Uterus (tissue), 2 donors: Measurements from ENCODE around the gene NUBPL.

ENCODE experiments used
- POLR2A ChIP-seq, 2 donors: fragments of 450-650 bp; IDR thresholded peaks; one replicate each; pipeline ENCODE4 v1.6.1; 2016; ENCODE audit warnings: antibody characterized with exemption in 2 of 2, mild to moderate bottlenecking in 1 of 2, moderate library complexity in 1 of 2
- TF ChIP-seq, protein P1 (sequence below), 4 experiments: fragments of 200-600 bp in 2 of 4; fragments of 450-650 bp in 2 of 4; sonication (generic) in 2 of 4; IDR thresholded peaks; one replicate each; pipeline ENCODE4 v1.5.1; 2016 to 2019; ENCODE audit warnings: antibody characterized with exemption in 4 of 4, mild to moderate bottlenecking in 2 of 4, moderate library complexity in 1 of 4

DNA sequence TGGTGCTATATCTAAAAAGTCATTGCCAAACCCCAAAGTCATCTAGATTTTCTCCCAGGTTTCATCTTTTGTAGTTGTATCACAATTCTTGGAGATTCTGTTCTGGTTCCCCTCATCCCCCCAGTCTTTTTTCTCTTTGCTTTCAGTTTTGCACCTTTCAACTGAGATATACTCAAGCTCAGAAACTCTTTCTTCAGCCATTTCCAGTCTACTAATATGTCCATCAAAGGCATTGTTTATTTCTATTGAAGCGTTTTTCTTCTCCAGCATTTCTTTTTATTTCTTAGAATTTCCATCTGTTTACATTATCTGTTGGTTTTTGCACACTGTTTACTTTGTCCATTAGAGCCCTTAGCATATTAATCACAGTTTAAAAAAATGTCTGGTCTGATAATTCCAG lies 179.5 kb downstream of the NUBPL start:
- TF ChIP-seq POLR2A (IDR thresholded peaks at IDR 0.05), result no peak
- TF ChIP-seq, protein P1, sequence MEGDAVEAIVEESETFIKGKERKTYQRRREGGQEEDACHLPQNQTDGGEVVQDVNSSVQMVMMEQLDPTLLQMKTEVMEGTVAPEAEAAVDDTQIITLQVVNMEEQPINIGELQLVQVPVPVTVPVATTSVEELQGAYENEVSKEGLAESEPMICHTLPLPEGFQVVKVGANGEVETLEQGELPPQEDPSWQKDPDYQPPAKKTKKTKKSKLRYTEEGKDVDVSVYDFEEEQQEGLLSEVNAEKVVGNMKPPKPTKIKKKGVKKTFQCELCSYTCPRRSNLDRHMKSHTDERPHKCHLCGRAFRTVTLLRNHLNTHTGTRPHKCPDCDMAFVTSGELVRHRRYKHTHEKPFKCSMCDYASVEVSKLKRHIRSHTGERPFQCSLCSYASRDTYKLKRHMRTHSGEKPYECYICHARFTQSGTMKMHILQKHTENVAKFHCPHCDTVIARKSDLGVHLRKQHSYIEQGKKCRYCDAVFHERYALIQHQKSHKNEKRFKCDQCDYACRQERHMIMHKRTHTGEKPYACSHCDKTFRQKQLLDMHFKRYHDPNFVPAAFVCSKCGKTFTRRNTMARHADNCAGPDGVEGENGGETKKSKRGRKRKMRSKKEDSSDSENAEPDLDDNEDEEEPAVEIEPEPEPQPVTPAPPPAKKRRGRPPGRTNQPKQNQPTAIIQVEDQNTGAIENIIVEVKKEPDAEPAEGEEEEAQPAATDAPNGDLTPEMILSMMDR (IDR thresholded peaks at IDR 0.05), result no peak
